ENCODE data around the gene RINL.

The RINL gene

DNA sequence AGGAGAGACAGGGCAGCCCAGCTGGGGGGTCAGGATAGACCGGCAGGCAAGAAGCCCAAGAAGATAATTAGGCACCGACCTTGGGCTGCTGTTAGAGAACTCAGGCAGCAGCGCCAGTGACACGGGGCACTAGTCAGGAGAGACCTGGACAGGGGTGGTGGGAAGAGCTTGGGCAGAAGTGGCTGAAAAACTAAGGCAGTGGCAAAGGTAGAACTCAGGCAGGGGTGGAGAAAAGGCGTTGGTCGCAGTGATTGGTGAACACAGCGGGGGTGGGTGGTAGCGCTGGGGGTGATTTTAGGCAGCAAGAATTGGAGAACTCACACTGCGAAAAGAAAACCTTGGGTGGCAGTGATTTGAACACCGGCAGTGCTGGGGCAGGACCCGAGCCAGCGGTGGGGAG, 29.6 kb upstream of the RINL start:
- Histone ChIP-seq H3K36me3 (peaks cover 32 to 61% (median 40%) of the 10 kb centered on the region in 3 donors), H3K4me1 (no peaks in the 10 kb centered on the region), H3K27ac (no peak overlapping the region), H3K27me3 (peaks cover 0 to 17% of the 10 kb centered on the region in 2 donors), H3K4me3 (no peak overlapping the region), H3K9me3 (no peaks in the 10 kb centered on the region)
- intact Hi-C loops (cut with DNase I; ENCODE audit: low total_unique reads): loop anchor here (10.0 kb wide), 1 partner anchor 293 kb away; the partner anchor contains the start of genes EIF3K and MAP4K1
- DNase-seq: no peak
- TF ChIP-seq, protein P1, sequence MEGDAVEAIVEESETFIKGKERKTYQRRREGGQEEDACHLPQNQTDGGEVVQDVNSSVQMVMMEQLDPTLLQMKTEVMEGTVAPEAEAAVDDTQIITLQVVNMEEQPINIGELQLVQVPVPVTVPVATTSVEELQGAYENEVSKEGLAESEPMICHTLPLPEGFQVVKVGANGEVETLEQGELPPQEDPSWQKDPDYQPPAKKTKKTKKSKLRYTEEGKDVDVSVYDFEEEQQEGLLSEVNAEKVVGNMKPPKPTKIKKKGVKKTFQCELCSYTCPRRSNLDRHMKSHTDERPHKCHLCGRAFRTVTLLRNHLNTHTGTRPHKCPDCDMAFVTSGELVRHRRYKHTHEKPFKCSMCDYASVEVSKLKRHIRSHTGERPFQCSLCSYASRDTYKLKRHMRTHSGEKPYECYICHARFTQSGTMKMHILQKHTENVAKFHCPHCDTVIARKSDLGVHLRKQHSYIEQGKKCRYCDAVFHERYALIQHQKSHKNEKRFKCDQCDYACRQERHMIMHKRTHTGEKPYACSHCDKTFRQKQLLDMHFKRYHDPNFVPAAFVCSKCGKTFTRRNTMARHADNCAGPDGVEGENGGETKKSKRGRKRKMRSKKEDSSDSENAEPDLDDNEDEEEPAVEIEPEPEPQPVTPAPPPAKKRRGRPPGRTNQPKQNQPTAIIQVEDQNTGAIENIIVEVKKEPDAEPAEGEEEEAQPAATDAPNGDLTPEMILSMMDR (IDR thresholded peaks at IDR 0.05): no peak

DNA sequence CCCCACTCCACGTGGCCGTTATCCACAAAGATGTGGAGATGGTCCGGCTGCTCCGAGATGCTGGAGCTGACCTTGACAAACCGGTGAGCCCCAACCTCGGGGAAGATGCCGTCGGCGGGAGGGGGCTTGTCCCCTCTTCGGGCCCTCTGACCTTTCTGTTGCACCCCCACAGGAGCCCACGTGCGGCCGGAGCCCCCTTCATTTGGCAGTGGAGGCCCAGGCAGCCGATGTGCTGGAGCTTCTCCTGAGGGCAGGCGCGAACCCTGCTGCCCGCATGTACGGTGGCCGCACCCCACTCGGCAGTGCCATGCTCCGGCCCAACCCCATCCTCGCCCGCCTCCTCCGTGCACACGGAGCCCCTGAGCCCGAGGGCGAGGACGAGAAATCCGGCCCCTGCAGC, 29.2 kb upstream of the RINL start:
- peaks cover 32 to 61% (median 40%) of the 10 kb centered on the region in 3 donors for H3K36me3 ChIP-seq
- H3K27me3 ChIP-seq: peaks cover 0 to 15% of the 10 kb centered on the region in 2 donors
- intact Hi-C loops (cut with DNase I; ENCODE audit: low total_unique reads): loop anchor here (10.0 kb wide), 1 partner anchor 292 kb away; the partner anchor contains the start of genes EIF3K and MAP4K1
- TF ChIP-seq, protein P1 (IDR thresholded peaks at IDR 0.05): no peak
- H3K9me3 ChIP-seq: no peaks in the 10 kb centered on the region
- no peak overlapping the region for H3K4me3 ChIP-seq
- DNase-seq: no peak
- H3K27ac ChIP-seq: no peak overlapping the region
- no peaks in the 10 kb centered on the region for H3K4me1 ChIP-seq

GRCh38 chr19:38905620-38906019, 27.5 kb upstream of the RINL start:
- Histone ChIP-seq H3K4me3 (no peak overlapping the region), H3K4me1 (peaks cover 0 to 10% (median 7%) of the 10 kb centered on the region in 4 donors), H3K27ac (no peak overlapping the region), H3K9me3 (no peaks in the 10 kb centered on the region), H3K36me3 (peaks cover 32 to 61% (median 40%) of the 10 kb centered on the region in 3 donors), H3K27me3 (no peaks in the 10 kb centered on the region)
- intact Hi-C loops (cut with DNase I; ENCODE audit: low total_unique reads): loop anchor here (10.0 kb wide), 1 partner anchor 291 kb away; the partner anchor contains the start of genes EIF3K and MAP4K1
- TF ChIP-seq, protein P1 (IDR thresholded peaks at IDR 0.05): no peak
- no peak for DNase-seq

DNA sequence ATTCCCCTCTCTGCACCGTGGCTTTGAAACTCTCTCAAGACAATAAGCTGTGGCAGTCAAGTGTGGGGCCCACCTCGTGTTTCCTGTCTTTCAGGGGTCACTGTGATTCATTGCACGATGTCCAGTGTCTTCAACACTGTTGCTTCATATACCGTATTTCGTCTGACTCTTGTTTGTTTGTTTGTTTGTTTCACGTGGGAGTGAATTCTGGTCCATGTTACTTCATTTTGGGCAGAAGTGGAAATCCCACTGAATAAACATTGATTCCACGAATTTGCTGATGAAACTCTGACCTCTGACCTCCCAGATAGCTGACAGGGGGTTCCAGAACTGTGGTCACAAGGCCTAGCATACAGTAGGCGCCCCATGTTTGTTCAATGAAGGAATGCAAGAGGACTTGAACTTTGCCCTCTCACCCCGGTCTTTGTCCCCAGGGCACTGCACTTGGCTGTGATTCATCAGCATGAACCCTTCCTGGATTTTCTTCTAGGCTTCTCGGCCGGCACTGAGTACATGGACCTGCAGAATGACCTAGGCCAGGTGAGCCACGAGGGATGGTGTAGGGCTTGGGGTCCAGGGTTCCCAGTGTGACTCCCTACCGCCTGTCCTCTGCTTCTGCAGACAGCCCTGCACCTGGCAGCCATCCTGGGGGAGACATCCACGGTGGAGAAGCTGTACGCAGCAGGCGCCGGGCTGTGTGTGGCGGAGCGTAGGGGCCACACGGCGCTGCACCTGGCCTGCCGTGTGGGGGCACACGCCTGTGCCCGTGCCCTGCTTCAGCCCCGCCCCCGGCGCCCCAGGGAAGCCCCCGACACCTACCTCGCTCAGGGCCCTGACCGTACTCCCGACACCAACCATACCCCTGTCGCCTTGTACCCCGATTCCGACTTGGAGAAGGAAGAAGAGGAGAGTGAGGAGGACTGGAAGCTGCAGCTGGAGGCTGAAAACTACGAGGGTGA, 26.8 kb upstream of the RINL start:
- peaks cover 32 to 61% (median 40%) of the 10 kb centered on the region in 3 donors for H3K36me3 ChIP-seq
- no peak overlapping the region for H3K27ac ChIP-seq
- H3K4me3 ChIP-seq: no peak overlapping the region
- TF ChIP-seq, protein P1 (IDR thresholded peaks at IDR 0.05): no peak
- no peaks in the 10 kb centered on the region for H3K27me3 ChIP-seq
- peaks cover 0 to 14% (median 9%) of the 10 kb centered on the region in 4 donors for H3K4me1 ChIP-seq
- no peak for DNase-seq
- H3K9me3 ChIP-seq: no peaks in the 10 kb centered on the region
- intact Hi-C loops (cut with DNase I; ENCODE audit: low total_unique reads): loop anchor here (10.0 kb wide), 1 partner anchor 290 kb away; the partner anchor contains the start of genes EIF3K and MAP4K1

- TF ChIP-seq, protein P1 (IDR thresholded peaks at IDR 0.05): no peak
- peaks cover 16 to 33% (median 21%) of the 10 kb centered on the region in 3 donors for H3K36me3 ChIP-seq
- peaks cover 0 to 35% (median 23%) of the 10 kb centered on the region in 4 donors for H3K4me1 ChIP-seq
- H3K9me3 ChIP-seq: no peaks in the 10 kb centered on the region
- H3K27ac ChIP-seq: no peak overlapping the region
- intact Hi-C loops (cut with DNase I; ENCODE audit: low total_unique reads): loop anchor here (2.0 to 10.0 kb wide), 2 partner anchors 53 to 287 kb away; partner anchors contain the start of genes EIF3K, HNRNPL and MAP4K1
- no peaks in the 10 kb centered on the region for H3K27me3 ChIP-seq
- no peak for DNase-seq
- H3K4me3 ChIP-seq: no peak overlapping the region
These were observed 23.6 kb upstream of the RINL start for GRCh38 chr19:38901683-38902082.
